ENCODE results near the gene CYTH2. TPM values are rescaled to one million over a fixed set of nuclear protein-coding genes. Genes with fewer than 3 reads are reported as not detected.
A peak's percentile ranks its signal among the peaks of the same experiment; 100 is the strongest.

Gene CYTH2
- total and polyA plus RNA-seq, 9 of the 15 experiments (the other 6 are each of a cell fraction or from before 2014, with no cell fraction given): 1.8 to 45.2 (median 23.8) TPM

DNA sequence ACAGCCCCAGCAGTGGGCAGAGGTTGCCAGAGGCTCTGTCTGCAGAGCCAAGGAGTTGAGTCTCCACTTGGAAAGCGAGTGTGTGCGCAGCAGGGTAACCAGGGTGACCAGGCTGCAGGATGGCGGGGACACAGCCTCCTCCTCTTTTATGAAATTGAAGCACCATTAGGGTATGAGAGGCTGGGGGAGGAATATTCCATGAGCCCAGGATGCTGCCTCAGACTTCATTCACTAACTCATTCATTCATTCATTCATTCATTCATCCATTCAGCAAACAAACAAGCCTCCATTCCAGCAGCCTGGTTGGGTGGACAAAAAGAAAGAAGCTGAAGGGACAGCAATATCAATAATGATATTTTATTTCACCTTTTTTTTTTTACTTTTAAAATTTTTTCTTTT lies 49.0 kb downstream of the CYTH2 start:
- Histone ChIP-seq H3K4me3 (no peak overlapping the region), H4K20me1 (replicated peaks; ENCODE audit: control insufficient read depth, insufficient read depth, low read length) (no peaks in the 10 kb centered on the region), H3K79me2 (ENCODE audit: control insufficient read depth, insufficient read depth, low read length) (no peaks in the 10 kb centered on the region), H3K36me3 (ENCODE audit: control insufficient read depth, insufficient read depth, low read length) (no peaks in the 10 kb centered on the region), H3K9me3 (replicated peaks; ENCODE audit: control insufficient read depth, insufficient read depth, low read depth, low read length) (no peaks in the 10 kb centered on the region), H3K27ac (ENCODE audit: extremely low read depth, low read depth, low read length) (no peak overlapping the region), H3K27me3 (ENCODE audit: control insufficient read depth in 2 of 2, insufficient read depth in 2 of 2, low read length in 2 of 2) (no peaks in the 10 kb centered on the region), H2AFZ (ENCODE audit: low read depth, low read length) (no peak overlapping the region), H3K4me1 (replicated peaks in 1 of 2; ENCODE audit: control insufficient read depth in 2 of 2, insufficient read depth in 2 of 2, low read length in 2 of 2) (peaks cover 0 to 19% of the 10 kb centered on the region in 2 experiments; a peak in 2 of 5 replicates), H3K9me1 (ENCODE audit: control insufficient read depth, insufficient read depth, low read length) (no peaks in the 10 kb centered on the region), H3K4me2 (ENCODE audit: insufficient read depth, low read length) (no peak overlapping the region), H3K9ac (ENCODE audit: insufficient read depth in 1 of 2, low read depth in 2 of 2, low read length in 2 of 2) (no peak overlapping the region)
- ChIA-PET CTCF (ENCODE audit: low intra/inter-chr PET ratio) (no interaction called here), POLR2A (interaction anchor here (0.9 to 1.0 kb wide), 2 partner anchors 10 to 27 kb away, joined by 4 read pairs; no protein-coding TSS in a partner anchor)
- TF ChIP-seq, protein P1, sequence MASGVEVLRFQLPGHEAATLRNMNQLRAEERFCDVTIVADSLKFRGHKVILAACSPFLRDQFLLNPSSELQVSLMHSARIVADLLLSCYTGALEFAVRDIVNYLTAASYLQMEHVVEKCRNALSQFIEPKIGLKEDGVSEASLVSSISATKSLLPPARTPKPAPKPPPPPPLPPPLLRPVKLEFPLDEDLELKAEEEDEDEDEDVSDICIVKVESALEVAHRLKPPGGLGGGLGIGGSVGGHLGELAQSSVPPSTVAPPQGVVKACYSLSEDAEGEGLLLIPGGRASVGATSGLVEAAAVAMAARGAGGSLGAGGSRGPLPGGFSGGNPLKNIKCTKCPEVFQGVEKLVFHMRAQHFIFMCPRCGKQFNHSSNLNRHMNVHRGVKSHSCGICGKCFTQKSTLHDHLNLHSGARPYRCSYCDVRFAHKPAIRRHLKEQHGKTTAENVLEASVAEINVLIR (CRISPR knock-in tag; IDR thresholded peaks at IDR 0.05): no peak
- TF ChIP-seq TAL1 (IDR thresholded peaks at IDR 0.05) (no peak), CHD2 (IDR thresholded peaks at IDR 0.05; ENCODE audit: low read depth, low read length) (no peak), ZNF24 (IDR thresholded peaks at IDR 0.05) (peak; percentile 94), ZNF395 (CRISPR knock-in tag; IDR thresholded peaks at IDR 0.05) (no peak)
- no peak for FAIRE-seq
- in situ Hi-C loops (cut with MboI): no loop called here
- no peak for DNase-seq (ENCODE audit: extremely low read depth in 1 of 4, low spot score in 3 of 4)
- intact Hi-C loops (cut with micrococcal nuclease): no loop called here
- WGBS (ENCODE audit: insufficient coverage, low coverage, missing lambda C conversion rate): 74% methylated on average over 3 of the region's 3 CpGs
- BruUV-seq (replicated peaks): no TSS peak
- no peak for ATAC-seq

Data from K562 (cell line).